ENCODE data around the gene SQOR.

GRCh38 chr15:45587095-45587862 is 47.5 kb upstream of the SQOR start, which contains the start of gene BLOC1S6:
- TF ChIP-seq, protein P1, sequence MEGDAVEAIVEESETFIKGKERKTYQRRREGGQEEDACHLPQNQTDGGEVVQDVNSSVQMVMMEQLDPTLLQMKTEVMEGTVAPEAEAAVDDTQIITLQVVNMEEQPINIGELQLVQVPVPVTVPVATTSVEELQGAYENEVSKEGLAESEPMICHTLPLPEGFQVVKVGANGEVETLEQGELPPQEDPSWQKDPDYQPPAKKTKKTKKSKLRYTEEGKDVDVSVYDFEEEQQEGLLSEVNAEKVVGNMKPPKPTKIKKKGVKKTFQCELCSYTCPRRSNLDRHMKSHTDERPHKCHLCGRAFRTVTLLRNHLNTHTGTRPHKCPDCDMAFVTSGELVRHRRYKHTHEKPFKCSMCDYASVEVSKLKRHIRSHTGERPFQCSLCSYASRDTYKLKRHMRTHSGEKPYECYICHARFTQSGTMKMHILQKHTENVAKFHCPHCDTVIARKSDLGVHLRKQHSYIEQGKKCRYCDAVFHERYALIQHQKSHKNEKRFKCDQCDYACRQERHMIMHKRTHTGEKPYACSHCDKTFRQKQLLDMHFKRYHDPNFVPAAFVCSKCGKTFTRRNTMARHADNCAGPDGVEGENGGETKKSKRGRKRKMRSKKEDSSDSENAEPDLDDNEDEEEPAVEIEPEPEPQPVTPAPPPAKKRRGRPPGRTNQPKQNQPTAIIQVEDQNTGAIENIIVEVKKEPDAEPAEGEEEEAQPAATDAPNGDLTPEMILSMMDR (IDR thresholded peaks at IDR 0.05) = no peak
- no peak for TF ChIP-seq EZH2 (IDR thresholded peaks at IDR 0.05; ENCODE audit: borderline replicate concordance, insufficient read depth, low read depth, low read length, poor library complexity, severe bottlenecking)
